Endothelial cell of umbilical vein (primary cell): ENCODE measurements around the gene C21orf58. TPM values are rescaled to one million over a fixed set of nuclear protein-coding genes. Genes with fewer than 3 reads are reported as not detected.
A peak's percentile ranks its signal among the peaks of the same experiment; 100 is the strongest.

Experiments used
- BruUV-seq: library from RNA; stranded (reverse); fragments of 400-500 nt; replicated peaks from 2 replicates; lab custom pipeline; 2021; lab: Mats Ljungman, UMichigan
- CTCF ChIA-PET: fragments of 300-600, 350-600 bp; sonication (Branson Sonifier 250); formaldehyde crosslinking; loops from one replicate; lab custom pipeline; 2021; ENCODE audit warnings: antibody characterized with exemption, inconsistent platforms; lab: Charles Lee
- POLR2A ChIA-PET: fragments of 300-600, 350-600 bp; sonication (Branson Sonifier 250); formaldehyde crosslinking; loops from one replicate; lab custom pipeline; 2021; ENCODE audit warnings: antibody characterized with exemption, inconsistent platforms; lab: Charles Lee
- DNase-seq: peaks from one replicate; pipeline ENCODE4 v3.0.0-alpha.2; 2011; ENCODE audit warnings: low read depth, low spot score
- FAIRE-seq: peaks from 2 replicates; lab custom pipeline; 2011; peaks lifted over from hg19 to GRCh38; lab: Jason Lieb, UNC
- H2AFZ ChIP-seq: 2 replicates; pipeline ENCODE4 v1.6.0; 2012; ENCODE audit warnings: low read depth, low read length, control low read depth, inconsistent platforms
- H3K27ac ChIP-seq: 2 replicates; pipeline ENCODE4 v1.5.1; 2011; ENCODE audit warnings: low read depth, mild to moderate bottlenecking, control low read depth, low read length, moderate library complexity; ENCODE audit not compliant: insufficient read depth
- H3K27me3 ChIP-seq, 2 experiments: 2 replicates each; pipeline versions ENCODE4 v1.6.0 to v1.6.1; 2011; ENCODE audit warnings: low read length in 2 of 2, mixed read lengths in 1 of 2; ENCODE audit not compliant: control insufficient read depth in 2 of 2, insufficient read depth in 2 of 2
- H3K36me3 ChIP-seq, 2 experiments: 2 replicates in 1 of 2; 3 replicates in 1 of 2; pipeline ENCODE4 v1.5.1; 2011; ENCODE audit warnings: low read length in 2 of 2, mild to moderate bottlenecking in 1 of 2, moderate library complexity in 1 of 2; ENCODE audit not compliant: control insufficient read depth in 2 of 2, insufficient read depth in 2 of 2; ENCODE audit errors: extremely low read depth in 1 of 2
- H3K4me1 ChIP-seq: 3 replicates; pipeline ENCODE4 v1.5.1; 2011; ENCODE audit warnings: mild to moderate bottlenecking, low read length; ENCODE audit not compliant: control insufficient read depth, insufficient read depth; ENCODE audit errors: extremely low read depth
- H3K4me2 ChIP-seq: 2 replicates; pipeline ENCODE4 v1.6.1; 2011; ENCODE audit warnings: low read length, control low read depth, mixed read lengths; ENCODE audit not compliant: insufficient read depth
- H3K4me3 ChIP-seq, 3 experiments: fragments of 200-600 bp in 1 of 3; sonication (generic), shearing (Covaris generic) in 1 of 3; replicated peaks in 1 of 3; 2 replicates each; pipeline ENCODE4 v1.5.1; 2011 to 2016; ENCODE audit warnings: control low read depth in 3 of 3, low read length in 3 of 3, mild to moderate bottlenecking in 2 of 3, inconsistent platforms in 1 of 3, low read depth in 1 of 3, moderate library complexity in 1 of 3; ENCODE audit not compliant: insufficient read depth in 1 of 3
- H3K79me2 ChIP-seq: 2 replicates; pipeline ENCODE4 v1.6.0; 2012; ENCODE audit warnings: low read length, inconsistent platforms; ENCODE audit not compliant: control insufficient read depth, insufficient read depth
- H3K9ac ChIP-seq: replicated peaks from 2 replicates; pipeline ENCODE3; 2011; ENCODE audit warnings: low read length, control low read depth; ENCODE audit not compliant: insufficient read depth; ENCODE audit errors: extremely low read depth
- H3K9me1 ChIP-seq: replicated peaks from 3 replicates; pipeline ENCODE4 v1.6.0; 2011; ENCODE audit warnings: mild to moderate bottlenecking, low read length; ENCODE audit not compliant: control insufficient read depth, insufficient read depth; ENCODE audit errors: extremely low read depth
- H3K9me3 ChIP-seq: replicated peaks from 2 replicates; pipeline ENCODE4 v1.5.1; 2012; ENCODE audit warnings: low read length, inconsistent platforms; ENCODE audit not compliant: control insufficient read depth, insufficient read depth
- H4K20me1 ChIP-seq: replicated peaks from 2 replicates; pipeline ENCODE3; 2011; ENCODE audit warnings: mild to moderate bottlenecking, low read length; ENCODE audit not compliant: control insufficient read depth, insufficient read depth; ENCODE audit errors: extremely low read depth
- EZH2 ChIP-seq: IDR thresholded peaks from 2 replicates; pipeline ENCODE4 v1.6.1; 2012; ENCODE audit warnings: borderline replicate concordance, low read depth, mild to moderate bottlenecking, moderate library complexity, low read length, inconsistent platforms; ENCODE audit not compliant: severe bottlenecking
- FOS ChIP-seq: IDR thresholded peaks from 2 replicates; pipeline ENCODE4 v1.6.1; 2011; ENCODE audit warnings: mild to moderate bottlenecking, low read length, moderate library complexity, borderline replicate concordance; ENCODE audit not compliant: insufficient read depth
- MYC ChIP-seq: IDR thresholded peaks from one replicate; pipeline ENCODE4 v1.6.1; 2011; ENCODE audit warnings: mild to moderate bottlenecking, low read depth, low read length
- POLR2A ChIP-seq: IDR thresholded peaks from 2 replicates; pipeline ENCODE4 v1.6.1; 2012; ENCODE audit warnings: low read depth, mild to moderate bottlenecking, control low read depth, low read length
- dilution Hi-C: fragments of 300-500 bp; cut with MboI; formaldehyde crosslinking; loops from one replicate; pipeline ENCODE4 v1.15.0; 2019; ENCODE audit warnings: low sequenced_read_pairs; ENCODE audit not compliant: extremely low pct_ligation_motif_present
- intact Hi-C: fragments of 100-400 bp; cut with micrococcal nuclease; formaldehyde crosslinking; loops from one replicate; pipeline ENCODE4 v1.10.0; 2022
- polyA plus RNA-seq, 4 experiments: library from polyadenylated mRNA; depleted of rRNA in 3 of 4; stranded (reverse) in 3 of 4; unstranded in 1 of 4; fragments of >200 nt; gene quantifications; 2 replicates each; pipeline versions ENCODE4 v1.2.1 to v1.2.3, GENCODE V29; 2011 to 2012; ENCODE audit warnings: missing spikeins in 1 of 4
- total RNA-seq: library from RNA; stranded (reverse); gene quantifications from 2 replicates; pipeline ENCODE4 v1.2.3, GENCODE V29; 2021
- TF ChIP-seq, protein P1 (sequence below): IDR thresholded peaks from 2 replicates; pipeline ENCODE4 v1.6.1; 2011; ENCODE audit not compliant: insufficient read depth, insufficient read length
- TF ChIP-seq, protein P2 (sequence below), 2 donors: IDR thresholded peaks; 1 replicate in 1 of 2; 2 replicates in 1 of 2; pipeline ENCODE4 v1.5.1; 2011; ENCODE audit warnings: low read length in 2 of 2, mild to moderate bottlenecking in 2 of 2, moderate library complexity in 2 of 2, control low read depth in 1 of 2, inconsistent platforms in 1 of 2, low read depth in 1 of 2; ENCODE audit not compliant: insufficient read depth in 1 of 2; ENCODE audit errors: extremely low read depth in 1 of 2

The C21orf58 gene
- total and polyA plus RNA-seq, 2 donors (not counting 3 experiments of a cell fraction or from before 2014, with no cell fraction given): 6.0 to 24.3 TPM

DNA sequence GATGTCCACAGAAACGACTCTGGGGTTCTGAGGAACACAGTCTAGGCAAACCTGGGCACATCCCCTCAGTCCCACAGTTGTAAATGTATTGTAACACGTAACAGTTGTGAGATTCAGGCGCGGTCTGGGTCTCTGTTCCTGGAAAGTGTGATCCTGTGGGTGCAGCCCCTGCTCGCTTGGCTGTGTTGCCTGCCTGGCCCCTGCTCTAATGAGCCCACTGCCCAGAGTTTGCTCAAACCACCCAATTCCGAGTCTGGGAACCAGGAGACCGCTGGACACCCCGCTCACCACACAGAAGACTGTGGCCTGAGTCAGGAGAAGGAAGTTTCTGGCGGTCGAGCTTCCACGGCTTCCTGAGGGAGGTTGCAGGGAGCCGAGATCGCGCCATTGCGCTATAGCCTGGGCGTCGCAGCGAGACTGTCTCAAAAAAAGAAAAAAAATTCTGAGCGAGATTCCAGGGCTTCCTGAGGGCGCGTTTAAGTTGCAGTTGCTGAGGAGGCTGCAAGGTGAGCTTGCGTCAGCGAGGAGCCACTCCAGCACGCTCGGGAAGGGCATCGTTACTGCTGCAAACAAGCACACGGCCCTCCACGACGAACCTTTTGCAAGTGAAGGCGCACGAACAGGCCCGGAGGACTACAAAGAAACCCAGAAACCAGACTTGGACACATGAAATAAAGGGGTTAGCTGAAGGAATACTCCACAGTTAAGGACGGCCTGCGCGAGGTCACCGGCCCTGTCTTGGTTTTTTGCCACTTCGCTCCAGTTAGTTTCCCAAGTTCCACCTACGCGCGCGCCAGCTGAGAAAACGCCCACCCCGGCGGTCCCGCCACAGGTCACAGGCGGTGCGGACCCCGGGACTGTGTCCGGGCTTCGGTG is 1.1 kb downstream of the C21orf58 start:
- Histone ChIP-seq H3K9me1 (no peaks in the 10 kb centered on the region), H3K4me3 (peak overlapping the region; percentile 60 to 86 (median 66)), H3K36me3 (peaks cover 0 to under 1% of the 10 kb centered on the region in 2 experiments), H3K27me3 (no peaks in the 10 kb centered on the region), H2AFZ (peak overlapping the region; percentile 60), H3K4me2 (peak overlapping the region; percentile 93), H3K79me2 (peaks cover 52% of the 10 kb centered on the region), H3K27ac (peak overlapping the region; percentile 61), H3K9ac (peak overlapping the region; percentile 88), H3K9me3 (no peaks in the 10 kb centered on the region), H4K20me1 (no peaks in the 10 kb centered on the region), H3K4me1 (peaks cover 29% of the 10 kb centered on the region)
- BruUV-seq: no TSS peak
- FAIRE-seq (peak; percentile 74), DNase-seq (peak; percentile 44)
- POLR2A ChIA-PET: interaction anchor here (1.4 kb wide), 1 partner anchor 38 kb away, joined by 3 read pairs; the partner anchor contains the start of gene MCM3AP
- CTCF ChIA-PET: interaction anchor here (0.9 to 1.8 kb wide), 6 partner anchors 10 to 179 kb away, joined by 3 to 7 read pairs (median 3); partner anchors contain the start of gene YBEY
- dilution Hi-C loops (no loop called here), intact Hi-C loops (loop anchor here (1.0 to 5.0 kb wide), 2 partner anchors 36 to 180 kb away; partner anchors contain the start of gene YBEY)
- TF ChIP-seq, protein P1, sequence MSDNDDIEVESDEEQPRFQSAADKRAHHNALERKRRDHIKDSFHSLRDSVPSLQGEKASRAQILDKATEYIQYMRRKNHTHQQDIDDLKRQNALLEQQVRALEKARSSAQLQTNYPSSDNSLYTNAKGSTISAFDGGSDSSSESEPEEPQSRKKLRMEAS: no peak
- TF ChIP-seq, protein P2, sequence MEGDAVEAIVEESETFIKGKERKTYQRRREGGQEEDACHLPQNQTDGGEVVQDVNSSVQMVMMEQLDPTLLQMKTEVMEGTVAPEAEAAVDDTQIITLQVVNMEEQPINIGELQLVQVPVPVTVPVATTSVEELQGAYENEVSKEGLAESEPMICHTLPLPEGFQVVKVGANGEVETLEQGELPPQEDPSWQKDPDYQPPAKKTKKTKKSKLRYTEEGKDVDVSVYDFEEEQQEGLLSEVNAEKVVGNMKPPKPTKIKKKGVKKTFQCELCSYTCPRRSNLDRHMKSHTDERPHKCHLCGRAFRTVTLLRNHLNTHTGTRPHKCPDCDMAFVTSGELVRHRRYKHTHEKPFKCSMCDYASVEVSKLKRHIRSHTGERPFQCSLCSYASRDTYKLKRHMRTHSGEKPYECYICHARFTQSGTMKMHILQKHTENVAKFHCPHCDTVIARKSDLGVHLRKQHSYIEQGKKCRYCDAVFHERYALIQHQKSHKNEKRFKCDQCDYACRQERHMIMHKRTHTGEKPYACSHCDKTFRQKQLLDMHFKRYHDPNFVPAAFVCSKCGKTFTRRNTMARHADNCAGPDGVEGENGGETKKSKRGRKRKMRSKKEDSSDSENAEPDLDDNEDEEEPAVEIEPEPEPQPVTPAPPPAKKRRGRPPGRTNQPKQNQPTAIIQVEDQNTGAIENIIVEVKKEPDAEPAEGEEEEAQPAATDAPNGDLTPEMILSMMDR (IDR thresholded peaks at IDR 0.05; ENCODE audit: extremely low read depth in 1 of 2, insufficient read depth in 1 of 2, low read depth in 1 of 2, low read length in 2 of 2): no peak
- TF ChIP-seq EZH2: no peak
- no peak for TF ChIP-seq FOS
- peak; percentile 25 for TF ChIP-seq POLR2A
- TF ChIP-seq MYC: no peak
